ENCODE data around the gene SUGT1. TPM values are rescaled to one million over a fixed set of nuclear protein-coding genes. Genes with fewer than 3 reads are reported as not detected.

Gene SUGT1
- total and polyA plus RNA-seq, 2 of the 13 experiments (the other 11 are each of a cell fraction or from before 2014, with no cell fraction given), result 23.1 to 71.2 TPM

- no peak for TF ChIP-seq ZUFSP (CRISPR knock-in tag; IDR thresholded peaks at IDR 0.05; ENCODE audit: borderline replicate concordance)
- 0 out of 2 replicates have a peak, but pooled peaks have one; percentile 4 for TF ChIP-seq BCL3 (CRISPR knock-in tag; IDR thresholded peaks at IDR 0.05)
- TF ChIP-seq HCFC1 (IDR thresholded peaks at IDR 0.05; ENCODE audit: low read depth, low read length), result peak; percentile 54
- no peak for TF ChIP-seq RARG (CRISPR knock-in tag; IDR thresholded peaks at IDR 0.05; ENCODE audit: low read depth)
- TF ChIP-seq CBX2 (IDR thresholded peaks at IDR 0.05; ENCODE audit: low read depth, low read length), result no peak
- no peak for TF ChIP-seq CBX2 (CRISPR knock-in tag; IDR thresholded peaks at IDR 0.05; ENCODE audit: low read depth)
- no peak for TF ChIP-seq SMAD9 (CRISPR knock-in tag; IDR thresholded peaks at IDR 0.05)
- TF ChIP-seq, protein P1, sequence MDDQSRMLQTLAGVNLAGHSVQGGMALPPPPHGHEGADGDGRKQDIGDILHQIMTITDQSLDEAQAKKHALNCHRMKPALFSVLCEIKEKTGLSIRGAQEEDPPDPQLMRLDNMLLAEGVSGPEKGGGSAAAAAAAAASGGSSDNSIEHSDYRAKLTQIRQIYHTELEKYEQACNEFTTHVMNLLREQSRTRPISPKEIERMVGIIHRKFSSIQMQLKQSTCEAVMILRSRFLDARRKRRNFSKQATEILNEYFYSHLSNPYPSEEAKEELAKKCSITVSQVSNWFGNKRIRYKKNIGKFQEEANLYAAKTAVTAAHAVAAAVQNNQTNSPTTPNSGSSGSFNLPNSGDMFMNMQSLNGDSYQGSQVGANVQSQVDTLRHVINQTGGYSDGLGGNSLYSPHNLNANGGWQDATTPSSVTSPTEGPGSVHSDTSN (CRISPR knock-in tag; IDR thresholded peaks at IDR 0.05; ENCODE audit: borderline replicate concordance), result 0 out of 2 replicates have a peak, but pooled peaks have one; percentile 17
- TF ChIP-seq ZNF792 (CRISPR knock-in tag; IDR thresholded peaks at IDR 0.05), result peak; percentile 65; the same call in 1 of the 2 replicates
- peak; percentile 64 for TF ChIP-seq PHF21A (CRISPR knock-in tag; IDR thresholded peaks at IDR 0.05)
- peak; percentile 99 for TF ChIP-seq NFRKB (IDR thresholded peaks at IDR 0.05)
- TF ChIP-seq, protein P2, sequence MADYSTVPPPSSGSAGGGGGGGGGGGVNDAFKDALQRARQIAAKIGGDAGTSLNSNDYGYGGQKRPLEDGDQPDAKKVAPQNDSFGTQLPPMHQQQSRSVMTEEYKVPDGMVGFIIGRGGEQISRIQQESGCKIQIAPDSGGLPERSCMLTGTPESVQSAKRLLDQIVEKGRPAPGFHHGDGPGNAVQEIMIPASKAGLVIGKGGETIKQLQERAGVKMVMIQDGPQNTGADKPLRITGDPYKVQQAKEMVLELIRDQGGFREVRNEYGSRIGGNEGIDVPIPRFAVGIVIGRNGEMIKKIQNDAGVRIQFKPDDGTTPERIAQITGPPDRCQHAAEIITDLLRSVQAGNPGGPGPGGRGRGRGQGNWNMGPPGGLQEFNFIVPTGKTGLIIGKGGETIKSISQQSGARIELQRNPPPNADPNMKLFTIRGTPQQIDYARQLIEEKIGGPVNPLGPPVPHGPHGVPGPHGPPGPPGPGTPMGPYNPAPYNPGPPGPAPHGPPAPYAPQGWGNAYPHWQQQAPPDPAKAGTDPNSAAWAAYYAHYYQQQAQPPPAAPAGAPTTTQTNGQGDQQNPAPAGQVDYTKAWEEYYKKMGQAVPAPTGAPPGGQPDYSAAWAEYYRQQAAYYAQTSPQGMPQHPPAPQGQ (CRISPR knock-in tag; IDR thresholded peaks at IDR 0.05; ENCODE audit: borderline replicate concordance), result no peak
- TF ChIP-seq DMAP1 (CRISPR knock-in tag; IDR thresholded peaks at IDR 0.05), result peak; percentile 97
- peak; percentile 71; the same call in 1 of the 2 replicates for TF ChIP-seq ZNF704 (CRISPR knock-in tag; IDR thresholded peaks at IDR 0.05; ENCODE audit: borderline replicate concordance)
- TF ChIP-seq HOXA7 (CRISPR knock-in tag; IDR thresholded peaks at IDR 0.05), result no peak
- TF ChIP-seq, protein P3, sequence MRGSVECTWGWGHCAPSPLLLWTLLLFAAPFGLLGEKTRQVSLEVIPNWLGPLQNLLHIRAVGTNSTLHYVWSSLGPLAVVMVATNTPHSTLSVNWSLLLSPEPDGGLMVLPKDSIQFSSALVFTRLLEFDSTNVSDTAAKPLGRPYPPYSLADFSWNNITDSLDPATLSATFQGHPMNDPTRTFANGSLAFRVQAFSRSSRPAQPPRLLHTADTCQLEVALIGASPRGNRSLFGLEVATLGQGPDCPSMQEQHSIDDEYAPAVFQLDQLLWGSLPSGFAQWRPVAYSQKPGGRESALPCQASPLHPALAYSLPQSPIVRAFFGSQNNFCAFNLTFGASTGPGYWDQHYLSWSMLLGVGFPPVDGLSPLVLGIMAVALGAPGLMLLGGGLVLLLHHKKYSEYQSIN (CRISPR knock-in tag; IDR thresholded peaks at IDR 0.05; ENCODE audit: borderline replicate concordance), result no peak
- 0 out of 2 replicates have a peak, but pooled peaks have one; percentile 63 for TF ChIP-seq TOE1 (CRISPR knock-in tag; IDR thresholded peaks at IDR 0.05)
- TF ChIP-seq, protein P4, sequence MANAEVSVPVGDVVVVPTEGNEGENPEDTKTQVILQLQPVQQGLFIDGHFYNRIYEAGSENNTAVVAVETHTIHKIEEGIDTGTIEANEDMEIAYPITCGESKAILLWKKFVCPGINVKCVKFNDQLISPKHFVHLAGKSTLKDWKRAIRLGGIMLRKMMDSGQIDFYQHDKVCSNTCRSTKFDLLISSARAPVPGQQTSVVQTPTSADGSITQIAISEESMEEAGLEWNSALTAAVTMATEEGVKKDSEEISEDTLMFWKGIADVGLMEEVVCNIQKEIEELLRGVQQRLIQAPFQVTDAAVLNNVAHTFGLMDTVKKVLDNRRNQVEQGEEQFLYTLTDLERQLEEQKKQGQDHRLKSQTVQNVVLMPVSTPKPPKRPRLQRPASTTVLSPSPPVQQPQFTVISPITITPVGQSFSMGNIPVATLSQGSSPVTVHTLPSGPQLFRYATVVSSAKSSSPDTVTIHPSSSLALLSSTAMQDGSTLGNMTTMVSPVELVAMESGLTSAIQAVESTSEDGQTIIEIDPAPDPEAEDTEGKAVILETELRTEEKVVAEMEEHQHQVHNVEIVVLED (CRISPR knock-in tag; IDR thresholded peaks at IDR 0.05; ENCODE audit: borderline replicate concordance), result peak; percentile 96
- no peak for TF ChIP-seq KDM3A (CRISPR knock-in tag; IDR thresholded peaks at IDR 0.05; ENCODE audit: low read depth)
Measured at GRCh38 chr13:52652196-52652979, at the start of gene SUGT1 (continued).
